HG03108 (cell line): Measurements from ENCODE around the gene R3HDM1.
"Not testable (repeated sequence)": the region's sequence is repeated elsewhere in the genome, so short reads cannot be mapped to it uniquely, and the experiment has no call there.

Experiments used
- ATAC-seq: cut with Tn5 transposase; IDR thresholded peaks from one replicate; pipeline ENCODE4 v1.9.1; 2021; ENCODE audit warnings: moderate library complexity; ENCODE audit not compliant: unreplicated experiment

The R3HDM1 gene

DNA sequence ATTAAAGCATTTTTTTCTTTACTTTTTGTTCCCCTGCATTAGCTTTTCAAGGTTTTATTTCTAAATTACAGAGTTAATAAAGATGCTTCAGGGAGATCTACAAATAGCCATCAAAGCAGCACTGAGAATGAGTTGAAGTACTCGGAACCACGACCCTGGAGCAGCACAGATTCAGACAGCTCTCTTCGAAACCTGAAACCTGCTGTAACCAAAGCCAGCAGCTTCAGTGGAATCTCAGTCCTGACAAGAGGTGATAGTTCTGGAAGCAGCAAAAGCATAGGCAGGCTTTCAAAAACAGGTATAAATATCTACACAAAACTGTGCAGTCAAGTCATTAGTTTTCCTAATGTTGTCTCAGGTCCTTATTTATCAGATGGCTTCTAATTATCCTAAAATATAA is 107.5 kb downstream of the R3HDM1 start:
- no peak for ATAC-seq

DNA sequence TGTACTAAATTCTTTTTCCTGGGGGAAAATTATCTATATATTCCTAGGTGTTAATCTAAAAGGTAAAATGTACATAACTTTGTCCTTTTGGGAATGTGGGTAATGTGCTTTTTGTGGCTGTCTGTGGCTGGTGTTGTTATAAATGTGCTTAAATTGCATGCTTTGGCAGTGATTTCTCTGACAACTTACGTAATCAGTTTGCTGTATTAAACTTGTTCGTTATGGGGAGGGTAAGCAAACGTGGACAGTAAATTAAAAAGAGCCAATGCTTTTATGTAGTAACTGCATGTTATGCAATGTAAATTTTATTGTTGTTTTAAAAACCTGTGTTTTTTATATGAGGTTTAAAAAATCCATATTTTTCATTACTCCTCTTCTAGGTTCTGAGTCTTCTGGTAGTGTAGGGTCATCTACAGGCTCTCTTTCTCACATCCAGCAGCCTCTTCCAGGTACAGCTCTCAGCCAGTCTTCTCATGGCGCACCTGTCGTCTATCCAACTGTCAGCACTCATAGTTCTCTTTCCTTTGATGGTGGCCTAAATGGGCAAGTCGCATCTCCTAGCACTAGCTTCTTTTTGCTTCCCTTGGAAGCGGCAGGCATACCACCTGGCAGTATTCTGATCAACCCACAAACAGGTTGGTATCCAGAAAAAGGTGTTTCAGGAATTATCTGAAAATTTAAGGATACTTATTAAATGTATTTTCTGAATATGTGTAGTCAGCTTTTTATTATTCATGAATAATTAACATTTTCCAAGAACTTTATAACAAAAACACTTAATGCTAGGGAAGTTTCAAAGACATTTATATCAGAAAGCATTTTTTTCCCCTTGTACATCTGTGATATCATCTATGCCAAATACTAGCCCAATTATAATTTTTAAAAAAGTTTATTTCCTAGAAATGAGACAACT is 110.1 kb downstream of the R3HDM1 start:
- ATAC-seq, result no peak

GRCh38 chr2:135647836-135648579 is 116.7 kb downstream of the R3HDM1 start:
- no peak for ATAC-seq

DNA sequence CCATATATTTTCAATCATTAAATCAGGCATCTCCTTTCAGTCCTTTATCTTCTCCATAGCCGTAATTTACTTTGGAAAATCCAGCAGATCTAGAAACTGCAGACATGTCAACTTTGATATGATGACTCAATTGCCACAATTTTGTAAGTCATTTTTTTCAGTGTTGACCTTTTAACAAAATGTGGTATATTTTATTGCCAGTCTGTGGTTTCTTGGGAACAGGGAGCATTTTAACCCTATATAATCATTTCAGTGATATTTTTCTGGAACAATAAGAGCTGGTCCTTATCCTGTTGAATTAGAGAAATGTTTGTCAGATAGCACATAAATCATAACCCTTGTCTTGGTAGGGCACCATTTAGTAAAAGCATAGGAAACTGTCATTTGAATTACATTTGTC is 119.4 kb downstream of the R3HDM1 start:
- ATAC-seq, result no peak

- ATAC-seq, result no peak
Measured at GRCh38 chr2:135651717-135652116, 120.4 kb downstream of the R3HDM1 start.

GRCh38 chr2:135654239-135654638 is 123.0 kb downstream of the R3HDM1 start:
- ATAC-seq, result not testable (repeated sequence)

GRCh38 chr2:135657806-135658582 is 126.7 kb downstream of the R3HDM1 start:
- no peak for ATAC-seq

GRCh38 chr2:135662088-135662487 is 130.8 kb downstream of the R3HDM1 start:
- ATAC-seq, result no peak

- ATAC-seq, result no peak
Measured at GRCh38 chr2:135663148-135663700, 131.9 kb downstream of the R3HDM1 start.

- ATAC-seq, result peak; percentile 76
Measured at GRCh38 chr2:135664623-135665068, 133.4 kb downstream of the R3HDM1 start.

DNA sequence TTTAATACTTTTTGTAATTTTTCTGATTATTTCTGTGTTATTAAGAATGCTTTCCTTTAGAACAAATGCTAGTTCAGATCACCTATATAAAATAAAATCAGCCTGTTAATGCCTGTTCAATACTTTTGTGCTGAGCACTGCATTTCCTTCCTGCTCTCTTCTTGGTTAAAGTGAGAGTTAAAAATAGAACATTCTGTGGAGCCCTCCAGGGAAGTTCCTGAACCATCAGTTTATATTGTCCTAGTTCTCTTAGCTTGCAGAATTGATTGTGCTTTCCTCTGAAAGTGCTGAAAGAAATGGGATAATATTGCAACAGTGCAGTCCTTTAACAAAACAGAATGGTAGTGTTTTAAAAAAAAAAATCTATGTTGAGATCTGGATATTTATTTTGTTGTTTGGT is 135.8 kb downstream of the R3HDM1 start:
- no peak for ATAC-seq

DNA sequence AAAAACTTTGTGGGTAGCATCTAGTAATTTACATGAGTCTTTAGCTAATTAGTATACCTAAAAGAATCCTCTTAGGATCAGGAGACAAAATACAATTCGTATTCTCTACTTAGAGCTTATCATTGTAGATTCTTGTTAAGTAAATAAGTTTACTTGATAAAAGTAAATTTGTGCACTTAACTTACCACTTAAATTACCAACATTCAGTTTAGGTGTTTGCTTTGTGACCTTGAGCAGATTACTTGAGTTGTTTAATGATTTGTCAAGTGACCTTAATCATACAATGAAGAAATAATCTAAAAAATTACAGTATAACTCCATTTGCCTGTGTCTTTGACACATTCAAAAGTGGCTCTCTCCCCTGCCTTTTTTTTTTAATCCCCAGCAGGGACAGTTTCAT is 143.2 kb downstream of the R3HDM1 start:
- ATAC-seq, result no peak

DNA sequence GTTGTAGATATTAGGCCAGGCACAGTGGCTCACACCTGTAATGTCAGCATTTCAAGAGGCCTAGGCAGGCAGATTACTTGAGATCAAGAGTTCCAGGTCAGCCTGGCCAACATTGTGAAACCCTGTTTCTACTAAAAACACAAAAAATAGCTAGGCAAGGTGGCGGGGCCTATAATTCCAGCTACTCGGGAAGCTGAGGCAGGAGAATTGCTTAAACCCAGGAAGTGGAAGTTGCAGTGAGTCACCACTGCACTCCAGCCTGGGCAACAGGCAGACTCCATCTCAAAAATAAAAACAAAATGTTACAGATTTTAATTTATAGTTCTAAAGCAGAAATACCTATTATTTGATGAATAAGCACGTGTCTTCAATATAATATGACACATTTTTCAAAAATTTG is 144.7 kb downstream of the R3HDM1 start:
- no peak for ATAC-seq

GRCh38 chr2:135679125-135679524 is 147.8 kb downstream of the R3HDM1 start:
- ATAC-seq, result no peak

DNA sequence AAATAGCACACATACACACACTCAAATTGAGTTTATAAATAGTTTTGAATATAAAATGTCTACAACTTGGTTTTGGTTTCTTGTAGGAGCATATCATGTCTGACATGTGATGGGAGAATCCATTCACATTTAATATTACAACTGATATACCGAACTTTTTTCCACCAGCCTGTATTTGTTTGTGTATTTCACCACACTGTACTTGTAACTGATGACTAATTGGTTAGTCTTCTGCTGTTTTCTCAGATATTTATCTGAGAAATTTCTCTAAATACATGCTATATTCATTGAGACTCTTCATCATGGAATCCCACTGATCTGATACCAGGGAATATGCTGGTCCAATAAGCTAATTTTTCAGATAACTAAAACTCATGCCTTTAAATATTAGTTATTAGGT is 154.1 kb downstream of the R3HDM1 start:
- ATAC-seq, result no peak

DNA sequence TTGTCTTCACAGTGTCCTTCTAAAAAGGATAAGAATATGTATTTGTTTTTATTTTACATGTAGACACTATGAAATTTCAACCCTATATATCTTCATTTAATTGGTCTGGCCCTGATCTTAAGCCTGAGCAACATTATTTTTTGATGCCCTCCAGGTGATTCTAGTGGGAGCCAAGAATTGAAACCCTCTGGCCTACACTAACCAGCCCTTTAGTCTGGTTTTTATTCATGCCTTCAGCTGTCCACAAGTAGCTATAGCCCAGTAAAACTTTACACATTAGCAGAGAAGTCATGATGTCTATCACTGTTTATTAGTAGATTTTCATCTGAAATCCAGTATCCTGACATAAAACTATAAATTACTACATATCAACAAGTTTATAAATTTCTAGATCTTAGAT is 157.7 kb downstream of the R3HDM1 start:
- ATAC-seq, result no peak

- ATAC-seq, result no peak
Measured at GRCh38 chr2:135689679-135690078, 158.4 kb downstream of the R3HDM1 start.

DNA sequence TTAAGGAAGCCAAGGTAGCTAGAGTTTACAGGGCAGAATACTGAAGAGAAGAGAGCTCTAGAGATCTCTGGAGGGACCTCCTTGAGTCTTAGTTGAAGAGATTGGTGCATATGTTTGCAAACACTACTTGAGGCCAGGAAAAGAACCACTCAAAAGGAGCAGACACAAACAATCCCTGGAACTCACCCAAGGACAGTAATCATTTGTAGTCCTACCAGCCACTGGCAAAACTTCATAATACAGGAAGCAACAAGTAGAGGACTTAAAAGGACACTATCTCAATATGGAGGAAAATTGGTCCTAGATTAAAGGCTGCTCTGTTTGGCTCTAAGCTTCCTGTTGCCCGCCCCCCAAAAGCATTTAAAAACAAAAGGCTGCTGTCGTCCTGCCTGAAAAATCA is 163.4 kb downstream of the R3HDM1 start:
- ATAC-seq, result no peak

GRCh38 chr2:135698838-135699237 is 167.6 kb downstream of the R3HDM1 start:
- ATAC-seq, result no peak

DNA sequence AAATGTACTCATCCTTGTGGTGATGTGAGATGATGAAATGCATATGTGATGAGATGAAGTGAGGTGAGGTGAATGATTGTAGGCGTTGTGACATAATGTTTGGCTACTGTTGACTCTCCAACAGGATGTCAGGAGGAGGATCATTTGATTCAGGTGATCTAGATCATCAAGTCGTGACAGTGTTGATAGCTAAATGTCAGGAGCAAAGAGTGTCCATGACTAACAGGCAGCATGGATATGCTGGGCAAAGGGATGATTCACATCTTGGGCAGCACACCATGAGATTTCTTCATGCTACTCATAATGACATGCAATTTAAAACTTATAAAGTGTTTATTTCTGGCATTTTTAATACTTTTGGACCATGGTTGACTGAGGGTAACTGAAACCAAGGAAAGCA is 170.2 kb downstream of the R3HDM1 start:
- no peak for ATAC-seq

- no peak for ATAC-seq
Measured at GRCh38 chr2:135703300-135703699, 172.0 kb downstream of the R3HDM1 start.
